ENCODE measurements around the gene EPHB6. TPM values are rescaled to one million over a fixed set of nuclear protein-coding genes. Genes with fewer than 3 reads are reported as not detected.

Gene EPHB6
- total and polyA plus RNA-seq, 10 of the 15 experiments (the other 5 are each of a cell fraction or from before 2014, with no cell fraction given) = 0.06 to 1.3 (median 0.37) TPM; not detected in 2

DNA sequence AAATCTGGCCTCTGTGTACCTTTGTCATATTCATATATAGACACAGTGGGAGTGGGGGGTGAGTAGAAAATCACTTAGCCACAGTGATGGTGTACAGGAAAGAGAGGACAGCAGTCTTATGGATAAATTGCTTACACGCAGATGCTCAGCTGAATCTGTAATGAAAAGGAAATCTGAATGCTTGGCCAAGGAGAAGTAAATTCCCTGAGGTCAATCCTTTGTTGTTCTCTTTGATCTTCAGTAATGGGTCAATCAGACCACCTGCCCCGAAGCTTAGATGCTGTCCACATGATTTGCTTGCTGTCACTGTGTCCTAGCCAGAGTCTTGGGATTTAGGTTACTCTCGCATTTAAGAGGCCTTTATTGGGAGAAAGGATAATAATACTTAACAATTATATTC is 18.4 kb upstream of the EPHB6 start:
- RAD21 ChIA-PET (ENCODE audit: unreplicated experiment) = interaction anchor here (0.8 to 1.8 kb wide), 4 partner anchors 26 to 65 kb away, joined by 3 to 15 read pairs (median 8); no protein-coding TSS in a partner anchor
- no peak overlapping the region for H3K9ac ChIP-seq (ENCODE audit: control insufficient read depth, insufficient read depth, low read length)
- H4K20me1 ChIP-seq (ENCODE audit: control insufficient read depth, insufficient read depth) = no peaks in the 10 kb centered on the region
- CTCF ChIA-PET = interaction anchor here (0.6 to 2.3 kb wide), 11 partner anchors 10 to 289 kb away, joined by 3 to 56 read pairs (median 6); no protein-coding TSS in a partner anchor
- DNase-seq (ENCODE audit: low read depth, low spot score) (no peak), ATAC-seq (no peak), FAIRE-seq (no peak)
- in situ Hi-C loops (cut with MboI) (no loop called here), intact Hi-C loops (cut with micrococcal nuclease; ENCODE audit: unreplicated experiment) (no loop called here)
- TF ChIP-seq TARDBP (IDR thresholded peaks at IDR 0.05; ENCODE audit: borderline replicate concordance) = no peak
- no peak for TF ChIP-seq CREM (IDR thresholded peaks at IDR 0.05; ENCODE audit: low read depth)
- no peak for TF ChIP-seq CEBPB (IDR thresholded peaks at IDR 0.05; ENCODE audit: borderline replicate concordance in 1 of 2, low read depth in 2 of 2, low read length in 2 of 2)
- TF ChIP-seq, protein P1, sequence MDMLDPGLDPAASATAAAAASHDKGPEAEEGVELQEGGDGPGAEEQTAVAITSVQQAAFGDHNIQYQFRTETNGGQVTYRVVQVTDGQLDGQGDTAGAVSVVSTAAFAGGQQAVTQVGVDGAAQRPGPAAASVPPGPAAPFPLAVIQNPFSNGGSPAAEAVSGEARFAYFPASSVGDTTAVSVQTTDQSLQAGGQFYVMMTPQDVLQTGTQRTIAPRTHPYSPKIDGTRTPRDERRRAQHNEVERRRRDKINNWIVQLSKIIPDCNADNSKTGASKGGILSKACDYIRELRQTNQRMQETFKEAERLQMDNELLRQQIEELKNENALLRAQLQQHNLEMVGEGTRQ (IDR thresholded peaks at IDR 0.05; ENCODE audit: borderline replicate concordance, low read depth, low read length) = no peak
- no peak for TF ChIP-seq TAF1 (IDR thresholded peaks at IDR 0.05; ENCODE audit: borderline replicate concordance, low read depth, low read length)
- no peak for TF ChIP-seq ZNF622 (IDR thresholded peaks at IDR 0.05)
- no peak for TF ChIP-seq JUND (IDR thresholded peaks at IDR 0.05; ENCODE audit: low read depth, low read length)
- no peak for TF ChIP-seq TCF7 (IDR thresholded peaks at IDR 0.05; ENCODE audit: borderline replicate concordance)
- no peak for TF ChIP-seq MYC (IDR thresholded peaks at IDR 0.05; ENCODE audit: insufficient read depth, insufficient read length, insufficient replicate concordance, low read length, severe bottlenecking)
- no peak for TF ChIP-seq EGR1 (IDR thresholded peaks at IDR 0.05; ENCODE audit: borderline replicate concordance in 1 of 2, low read depth in 2 of 2, low read length in 2 of 2)
- TF ChIP-seq ZNF24 (IDR thresholded peaks at IDR 0.05) = no peak
- no peak for TF ChIP-seq CBX5 (IDR thresholded peaks at IDR 0.05; ENCODE audit: low read depth)
- TF ChIP-seq SMAD1 (IDR thresholded peaks at IDR 0.05; ENCODE audit: low read depth, partially characterized antibody) = no peak
- no peak for TF ChIP-seq POLR2A (IDR thresholded peaks at IDR 0.05; ENCODE audit: low read depth, low read length)
- TF ChIP-seq, protein P2, sequence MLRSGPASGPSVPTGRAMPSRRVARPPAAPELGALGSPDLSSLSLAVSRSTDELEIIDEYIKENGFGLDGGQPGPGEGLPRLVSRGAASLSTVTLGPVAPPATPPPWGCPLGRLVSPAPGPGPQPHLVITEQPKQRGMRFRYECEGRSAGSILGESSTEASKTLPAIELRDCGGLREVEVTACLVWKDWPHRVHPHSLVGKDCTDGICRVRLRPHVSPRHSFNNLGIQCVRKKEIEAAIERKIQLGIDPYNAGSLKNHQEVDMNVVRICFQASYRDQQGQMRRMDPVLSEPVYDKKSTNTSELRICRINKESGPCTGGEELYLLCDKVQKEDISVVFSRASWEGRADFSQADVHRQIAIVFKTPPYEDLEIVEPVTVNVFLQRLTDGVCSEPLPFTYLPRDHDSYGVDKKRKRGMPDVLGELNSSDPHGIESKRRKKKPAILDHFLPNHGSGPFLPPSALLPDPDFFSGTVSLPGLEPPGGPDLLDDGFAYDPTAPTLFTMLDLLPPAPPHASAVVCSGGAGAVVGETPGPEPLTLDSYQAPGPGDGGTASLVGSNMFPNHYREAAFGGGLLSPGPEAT (IDR thresholded peaks at IDR 0.05; ENCODE audit: low read depth) = no peak
- TF ChIP-seq HCFC1 (IDR thresholded peaks at IDR 0.05; ENCODE audit: low read length) = no peak
- H3K79me2 ChIP-seq (ENCODE audit: control insufficient read depth, insufficient read depth, low read length) = no peaks in the 10 kb centered on the region
- H3K9me3 ChIP-seq (replicated peaks; ENCODE audit: control insufficient read depth, insufficient read depth, low read length) = no peaks in the 10 kb centered on the region
- no peak overlapping the region for H2AFZ ChIP-seq (ENCODE audit: control insufficient read depth, low read depth, low read length)
- H3K27ac ChIP-seq (ENCODE audit: control insufficient read depth, insufficient read depth) = no peak overlapping the region
- H3K4me3 ChIP-seq = no peak overlapping the region
- H3K4me2 ChIP-seq (ENCODE audit: control insufficient read depth, insufficient read depth) = no peak overlapping the region
- BruUV-seq (replicated peaks) = no TSS peak
- WGBS (ENCODE audit: insufficient coverage, insufficient replicate concordance, low lambda C conversion rate, missing lambda C conversion rate) = 65% methylated on average over 3 of the region's 3 CpGs
- H3K36me3 ChIP-seq (ENCODE audit: control insufficient read depth in 2 of 2, insufficient read depth in 2 of 2, low read length in 1 of 2) = no peaks in the 10 kb centered on the region
- SMC1A ChIA-PET (ENCODE audit: uncharacterized antibody, unreplicated experiment) = interaction anchor here (1.0 to 2.3 kb wide), 5 partner anchors 19 to 54 kb away, joined by 3 to 30 read pairs (median 6); no protein-coding TSS in a partner anchor
- no peaks in the 10 kb centered on the region for H3K27me3 ChIP-seq (replicated peaks in 1 of 2; ENCODE audit: control insufficient read depth in 2 of 2, insufficient read depth in 2 of 2, low read length in 1 of 2)
- peaks cover 12% of the 10 kb centered on the region for H3K4me1 ChIP-seq (ENCODE audit: control insufficient read depth, insufficient read depth, low read length)
- POLR2A ChIA-PET = no interaction called here
